NCI-H2081 treated with DMSO at 0.1 percent for 48 hours (cell line): ENCODE data around the gene NAXD.
"Not testable (repeated sequence)": the region's sequence is repeated elsewhere in the genome, so short reads cannot be mapped to it uniquely, and the experiment has no call there.

Source experiments
- DNase-seq: peaks from one replicate; lab custom pipeline; 2025; lab: John Stamatoyannopoulos, UW

NAXD gene

GRCh38 chr13:110644892-110645521 is 29.7 kb downstream of the NAXD start:
- DNase-seq: no peak

GRCh38 chr13:110645750-110646149 is 30.4 kb downstream of the NAXD start:
- no peak for DNase-seq

- no peak for DNase-seq
Observed at GRCh38 chr13:110646442-110647364, 31.4 kb downstream of the NAXD start.

GRCh38 chr13:110647365-110647737 is 32.0 kb downstream of the NAXD start:
- no peak for DNase-seq

- DNase-seq: no peak
Observed at GRCh38 chr13:110648146-110648819, 32.9 kb downstream of the NAXD start.

GRCh38 chr13:110648848-110649421 is 33.6 kb downstream of the NAXD start:
- no peak for DNase-seq

- DNase-seq: no peak
Observed at GRCh38 chr13:110649551-110649950, 34.2 kb downstream of the NAXD start.

- no peak for DNase-seq
Observed at GRCh38 chr13:110650436-110650835, 35.1 kb downstream of the NAXD start.

GRCh38 chr13:110651271-110651670 is 35.9 kb downstream of the NAXD start:
- DNase-seq: no peak

GRCh38 chr13:110651726-110652230 is 36.4 kb downstream of the NAXD start:
- DNase-seq: no peak

GRCh38 chr13:110652231-110652730 is 36.9 kb downstream of the NAXD start:
- no peak for DNase-seq

- no peak for DNase-seq
Observed at GRCh38 chr13:110652764-110653163, 37.4 kb downstream of the NAXD start.

GRCh38 chr13:110653271-110653670 is 37.9 kb downstream of the NAXD start:
- DNase-seq: no peak

- no peak for DNase-seq
Observed at GRCh38 chr13:110653851-110654250, 38.5 kb downstream of the NAXD start.

GRCh38 chr13:110657196-110657595 is 41.9 kb downstream of the NAXD start:
- no peak for DNase-seq

GRCh38 chr13:110658218-110658911 is 43.0 kb downstream of the NAXD start:
- not testable (repeated sequence) for DNase-seq

- no peak for DNase-seq
Observed at GRCh38 chr13:110661256-110661655, 45.9 kb downstream of the NAXD start.

GRCh38 chr13:110662091-110662490 is 46.7 kb downstream of the NAXD start:
- DNase-seq: no peak

- DNase-seq: no peak
Observed at GRCh38 chr13:110662777-110663443, 47.6 kb downstream of the NAXD start.

- DNase-seq: no peak
Observed at GRCh38 chr13:110663491-110663890, 48.1 kb downstream of the NAXD start.

- no peak for DNase-seq
Observed at GRCh38 chr13:110664041-110664440, 48.7 kb downstream of the NAXD start.
